ENCODE measurements around the gene TRIM44. TPM values are rescaled to one million over a fixed set of nuclear protein-coding genes. Genes with fewer than 3 reads are reported as not detected.

Gene TRIM44
- total RNA-seq, 1 experiment from 2014 or later = 81.4 TPM

DNA sequence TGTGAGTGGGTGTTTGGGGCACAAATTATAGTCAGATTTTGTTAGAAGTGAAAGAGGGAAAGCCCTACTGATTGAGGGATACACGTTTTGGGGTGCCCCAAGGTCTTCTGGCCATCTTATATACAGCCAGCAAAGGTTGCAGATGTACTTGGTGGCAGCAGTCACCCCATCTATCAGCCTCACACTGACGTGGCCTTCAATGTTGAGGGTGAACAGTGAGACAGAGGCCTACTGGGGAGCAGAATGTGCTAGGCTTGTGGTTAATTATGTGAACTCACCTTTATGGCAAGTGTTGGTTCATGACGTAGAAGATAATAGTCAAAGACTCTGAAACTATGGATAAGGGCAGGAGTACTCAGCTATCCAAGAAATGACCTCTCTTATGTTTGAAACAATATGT is 121.2 kb downstream of the TRIM44 start:
- peaks cover 10% of the 10 kb centered on the region for H3K36me3 Mint-ChIP-seq (ENCODE audit: insufficient read depth, unreplicated experiment)
- H3K9me3 ChIP-seq = 0 out of 2 replicates have a peak, but pooled peaks cover 7% of the 10 kb centered on the region
- TF ChIP-seq CTCF (IDR thresholded peaks at IDR 0.05; ENCODE audit: insufficient read depth in 1 of 2, low read depth in 1 of 2, low read length in 1 of 2, severe bottlenecking in 1 of 2, unreplicated experiment in 1 of 2) = no peak
- DNase-seq = no peak
- intact Hi-C loops (cut with micrococcal nuclease; ENCODE audit: unreplicated experiment) = no loop called here
- H3K4me1 Mint-ChIP-seq (ENCODE audit: low read depth, unreplicated experiment) = peaks cover 46% of the 10 kb centered on the region
- no peak overlapping the region for H3K4me3 ChIP-seq (ENCODE audit: low read depth, low read length)
- BruUV-seq (replicated peaks) = no TSS peak
- H3K9me3 Mint-ChIP-seq (ENCODE audit: unreplicated experiment) = no peaks in the 10 kb centered on the region
- no peak overlapping the region for H3K4me3 Mint-ChIP-seq (ENCODE audit: unreplicated experiment)
- H3K4me1 ChIP-seq = peaks cover 33% of the 10 kb centered on the region
- H3K27me3 Mint-ChIP-seq (ENCODE audit: insufficient read depth, unreplicated experiment) = no peaks in the 10 kb centered on the region
- H3K36me3 ChIP-seq (ENCODE audit: control insufficient read depth, insufficient read depth, low read length) = peaks cover 1% of the 10 kb centered on the region; the same call in 1 of the 2 replicates
- POLR2A ChIA-PET = no interaction called here
- no peaks in the 10 kb centered on the region for H3K27me3 ChIP-seq (replicated peaks; ENCODE audit: control insufficient read depth, insufficient read depth, low read length)
- CTCF ChIA-PET = no interaction called here
- peak overlapping the region; percentile 49 for H3K27ac Mint-ChIP-seq (ENCODE audit: unreplicated experiment)

- POLR2A ChIA-PET = no interaction called here
- intact Hi-C loops (cut with micrococcal nuclease; ENCODE audit: unreplicated experiment) = no loop called here
- H3K36me3 ChIP-seq (ENCODE audit: control insufficient read depth, insufficient read depth, low read length) = no peaks in the 10 kb centered on the region
These were observed 122.1 kb downstream of the TRIM44 start for GRCh38 chr11:35784699-35785098.

GRCh38 chr11:35785287-35786167 is 123.0 kb downstream of the TRIM44 start:
- Histone ChIP-seq H3K36me3 (ENCODE audit: control insufficient read depth, insufficient read depth, low read length) (no peaks in the 10 kb centered on the region), H3K4me3 (ENCODE audit: low read depth, low read length) (no peak overlapping the region), H3K9me3 (no peaks in the 10 kb centered on the region), H3K27me3 (replicated peaks; ENCODE audit: control insufficient read depth, insufficient read depth, low read length) (no peaks in the 10 kb centered on the region), H3K4me1 (peaks cover 33% of the 10 kb centered on the region)
- TF ChIP-seq CTCF (IDR thresholded peaks at IDR 0.05; ENCODE audit: insufficient read depth in 1 of 2, low read depth in 1 of 2, low read length in 1 of 2, severe bottlenecking in 1 of 2, unreplicated experiment in 1 of 2) = no peak
- intact Hi-C loops (cut with micrococcal nuclease; ENCODE audit: unreplicated experiment) = no loop called here
- H3K36me3 Mint-ChIP-seq (ENCODE audit: insufficient read depth, unreplicated experiment) = peaks cover 16% of the 10 kb centered on the region
- peaks cover 52% of the 10 kb centered on the region for H3K4me1 Mint-ChIP-seq (ENCODE audit: low read depth, unreplicated experiment)
- no peaks in the 10 kb centered on the region for H3K9me3 Mint-ChIP-seq (ENCODE audit: unreplicated experiment)
- BruUV-seq (replicated peaks) = no TSS peak
- H3K27ac Mint-ChIP-seq (ENCODE audit: unreplicated experiment) = peak overlapping the region; percentile 64
- no peaks in the 10 kb centered on the region for H3K27me3 Mint-ChIP-seq (ENCODE audit: insufficient read depth, unreplicated experiment)
- ChIA-PET POLR2A (no interaction called here), CTCF (interaction anchor here (0.9 kb wide), 1 partner anchor 36 kb away, joined by 6 read pairs; no protein-coding TSS in a partner anchor)
- H3K4me3 Mint-ChIP-seq (ENCODE audit: unreplicated experiment) = no peak overlapping the region
- DNase-seq = peak in 1 of 2 experiments; percentile 21

More at GRCh38 chr11:35784699-35785098, 122.1 kb downstream of the TRIM44 start:
- CTCF ChIA-PET = interaction anchor here (0.9 kb wide), 1 partner anchor 37 kb away, joined by 6 read pairs; no protein-coding TSS in a partner anchor
- H3K27me3 ChIP-seq (replicated peaks; ENCODE audit: control insufficient read depth, insufficient read depth, low read length) = no peaks in the 10 kb centered on the region
- Mint-ChIP-seq H3K27me3 (ENCODE audit: insufficient read depth, unreplicated experiment) (no peaks in the 10 kb centered on the region), H3K27ac (ENCODE audit: unreplicated experiment) (peak overlapping the region; percentile 64), H3K36me3 (ENCODE audit: insufficient read depth, unreplicated experiment) (peaks cover 10% of the 10 kb centered on the region), H3K9me3 (ENCODE audit: unreplicated experiment) (no peaks in the 10 kb centered on the region), H3K4me1 (ENCODE audit: low read depth, unreplicated experiment) (peaks cover 46% of the 10 kb centered on the region), H3K4me3 (ENCODE audit: unreplicated experiment) (no peak overlapping the region)
- H3K4me3 ChIP-seq (ENCODE audit: low read depth, low read length) = no peak overlapping the region
- no peak for TF ChIP-seq CTCF (IDR thresholded peaks at IDR 0.05; ENCODE audit: insufficient read depth in 1 of 2, low read depth in 1 of 2, low read length in 1 of 2, severe bottlenecking in 1 of 2, unreplicated experiment in 1 of 2)
- peaks cover 33% of the 10 kb centered on the region for H3K4me1 ChIP-seq
- no peak for DNase-seq
- no TSS peak for BruUV-seq (replicated peaks)
- H3K9me3 ChIP-seq = 0 out of 2 replicates have a peak, but pooled peaks cover under 1% of the 10 kb centered on the region

Measured in Caco-2 (cell line).